ENCODE results near the gene PEA15. TPM values are rescaled to one million over a fixed set of nuclear protein-coding genes. Genes with fewer than 3 reads are reported as not detected.
A peak's percentile ranks its signal among the peaks of the same experiment; 100 is the strongest.

The PEA15 gene
- total and polyA plus RNA-seq, 2 experiments from 2014 or later = 93.2 to 112 TPM

GRCh38 chr1:160169553-160170399 lies 35.4 kb upstream of the PEA15 start:
- no peak for DNase-seq (ENCODE audit: low read depth in 1 of 2, low spot score in 1 of 2)
- H3K36me3 ChIP-seq = no peaks in the 10 kb centered on the region
- no peak for TF ChIP-seq CTCF (IDR thresholded peaks at IDR 0.05; ENCODE audit: low read depth, low read length)
- H3K27me3 ChIP-seq = no peaks in the 10 kb centered on the region
- H3K4me1 ChIP-seq (ENCODE audit: low read depth) = peaks cover 20% of the 10 kb centered on the region
- H3K9me3 ChIP-seq (ENCODE audit: low read depth) = no peaks in the 10 kb centered on the region
- no peak overlapping the region for H3K27ac ChIP-seq
- no peak overlapping the region for H3K4me3 ChIP-seq

GRCh38 chr1:160171354-160171753 lies 33.8 kb upstream of the PEA15 start:
- peak in 1 of 2 donors; percentile 8 for DNase-seq (ENCODE audit: low read depth in 1 of 2, low spot score in 1 of 2)
- Histone ChIP-seq H3K4me1 (ENCODE audit: low read depth) (peaks cover 20% of the 10 kb centered on the region), H3K27me3 (no peaks in the 10 kb centered on the region)

GRCh38 chr1:160171980-160172379 lies 33.2 kb upstream of the PEA15 start:
- no peak overlapping the region for H3K27ac ChIP-seq
- H3K9me3 ChIP-seq (ENCODE audit: low read depth) = no peaks in the 10 kb centered on the region
- H3K4me1 ChIP-seq (ENCODE audit: low read depth) = peaks cover 24% of the 10 kb centered on the region
- no peak for DNase-seq (ENCODE audit: low read depth in 1 of 2, low spot score in 1 of 2)
- TF ChIP-seq CTCF (IDR thresholded peaks at IDR 0.05; ENCODE audit: low read depth, low read length) = no peak
- no peaks in the 10 kb centered on the region for H3K36me3 ChIP-seq
- no peak overlapping the region for H3K4me3 ChIP-seq
- H3K27me3 ChIP-seq = no peaks in the 10 kb centered on the region

More at GRCh38 chr1:160171354-160171753, 33.8 kb upstream of the PEA15 start:
- H3K9me3 ChIP-seq (ENCODE audit: low read depth) = no peaks in the 10 kb centered on the region
- H3K27ac ChIP-seq = no peak overlapping the region
- H3K4me3 ChIP-seq = no peak overlapping the region
- H3K36me3 ChIP-seq = no peaks in the 10 kb centered on the region
- no peak for TF ChIP-seq CTCF (IDR thresholded peaks at IDR 0.05; ENCODE audit: low read depth, low read length)

GRCh38 chr1:160177231-160177630 lies 28.0 kb upstream of the PEA15 start:
- Histone ChIP-seq H3K4me1 (ENCODE audit: low read depth) (peaks cover 9% of the 10 kb centered on the region), H3K27me3 (no peaks in the 10 kb centered on the region), H3K36me3 (no peaks in the 10 kb centered on the region), H3K4me3 (no peak overlapping the region), H3K9me3 (ENCODE audit: low read depth) (no peaks in the 10 kb centered on the region), H3K27ac (peak overlapping the region; percentile 68)
- DNase-seq (ENCODE audit: low read depth in 1 of 2, low spot score in 1 of 2) = no peak
- TF ChIP-seq CTCF (IDR thresholded peaks at IDR 0.05; ENCODE audit: low read depth, low read length) = no peak

GRCh38 chr1:160177667-160178066 lies 27.5 kb upstream of the PEA15 start:
- peak overlapping the region; percentile 68 for H3K27ac ChIP-seq

More at GRCh38 chr1:160177667-160178066, 27.5 kb upstream of the PEA15 start:
- no peak for TF ChIP-seq CTCF (IDR thresholded peaks at IDR 0.05; ENCODE audit: low read depth, low read length)
- peaks cover 9% of the 10 kb centered on the region for H3K4me1 ChIP-seq (ENCODE audit: low read depth)
- H3K9me3 ChIP-seq (ENCODE audit: low read depth) = no peaks in the 10 kb centered on the region
- no peaks in the 10 kb centered on the region for H3K27me3 ChIP-seq
- H3K36me3 ChIP-seq = no peaks in the 10 kb centered on the region
- no peak overlapping the region for H3K4me3 ChIP-seq
- DNase-seq (ENCODE audit: low read depth in 1 of 2, low spot score in 1 of 2) = no peak

Measured in cardiac muscle cell (in vitro differentiated cells and primary cell).